Measurements from ENCODE around the gene STAT6. TPM values are rescaled to one million over a fixed set of nuclear protein-coding genes. Genes with fewer than 3 reads are reported as not detected.

Gene STAT6
- total and polyA plus RNA-seq, 2 donors (not counting 3 experiments of a cell fraction or from before 2014, with no cell fraction given) = 136 to 147 TPM

- Histone ChIP-seq H3K27me3 (ENCODE audit: control insufficient read depth in 2 of 2, insufficient read depth in 2 of 2, low read length in 2 of 2) (no peaks in the 10 kb centered on the region), H2AFZ (ENCODE audit: low read depth, low read length) (no peak overlapping the region), H3K9me1 (replicated peaks; ENCODE audit: control insufficient read depth, extremely low read depth, insufficient read depth, low read length) (no peaks in the 10 kb centered on the region), H4K20me1 (replicated peaks; ENCODE audit: control insufficient read depth, extremely low read depth, insufficient read depth, low read length) (no peaks in the 10 kb centered on the region), H3K9ac (replicated peaks; ENCODE audit: extremely low read depth, insufficient read depth, low read length) (no peak overlapping the region), H3K79me2 (ENCODE audit: control insufficient read depth, insufficient read depth, low read length) (no peaks in the 10 kb centered on the region), H3K27ac (ENCODE audit: insufficient read depth, low read depth, low read length) (no peak overlapping the region), H3K4me2 (ENCODE audit: insufficient read depth, low read length) (no peak overlapping the region), H3K36me3 (ENCODE audit: control insufficient read depth in 2 of 2, extremely low read depth in 1 of 2, insufficient read depth in 2 of 2, low read length in 2 of 2) (peaks cover 4 to 38% of the 10 kb centered on the region in 2 experiments), H3K4me1 (ENCODE audit: control insufficient read depth, extremely low read depth, insufficient read depth, low read length) (peaks cover 4% of the 10 kb centered on the region), H3K9me3 (replicated peaks; ENCODE audit: control insufficient read depth, insufficient read depth, low read length) (no peaks in the 10 kb centered on the region), H3K4me3 (replicated peaks in 1 of 3; ENCODE audit: insufficient read depth in 1 of 3, low read depth in 1 of 3, low read length in 3 of 3) (no peak overlapping the region)
- TF ChIP-seq POLR2A (IDR thresholded peaks at IDR 0.05; ENCODE audit: low read depth, low read length) (no peak), POLR2AphosphoS5 (IDR thresholded peaks at IDR 0.05; ENCODE audit: insufficient read depth, low read depth, low read length) (no peak), GATA2 (IDR thresholded peaks at IDR 0.05; ENCODE audit: insufficient read depth, insufficient read length, low read depth, low read length) (no peak), EZH2 (IDR thresholded peaks at IDR 0.05; ENCODE audit: borderline replicate concordance, low read depth, low read length, severe bottlenecking) (no peak), JUN (IDR thresholded peaks at IDR 0.05; ENCODE audit: borderline replicate concordance, insufficient read depth, insufficient read length, low read depth) (no peak), MYC (IDR thresholded peaks at IDR 0.05; ENCODE audit: low read depth, low read length) (no peak), FOS (IDR thresholded peaks at IDR 0.05; ENCODE audit: borderline replicate concordance, insufficient read depth, low read length) (no peak), MAX (IDR thresholded peaks at IDR 0.05; ENCODE audit: insufficient read depth, insufficient read length) (no peak)
- TF ChIP-seq, protein P1, sequence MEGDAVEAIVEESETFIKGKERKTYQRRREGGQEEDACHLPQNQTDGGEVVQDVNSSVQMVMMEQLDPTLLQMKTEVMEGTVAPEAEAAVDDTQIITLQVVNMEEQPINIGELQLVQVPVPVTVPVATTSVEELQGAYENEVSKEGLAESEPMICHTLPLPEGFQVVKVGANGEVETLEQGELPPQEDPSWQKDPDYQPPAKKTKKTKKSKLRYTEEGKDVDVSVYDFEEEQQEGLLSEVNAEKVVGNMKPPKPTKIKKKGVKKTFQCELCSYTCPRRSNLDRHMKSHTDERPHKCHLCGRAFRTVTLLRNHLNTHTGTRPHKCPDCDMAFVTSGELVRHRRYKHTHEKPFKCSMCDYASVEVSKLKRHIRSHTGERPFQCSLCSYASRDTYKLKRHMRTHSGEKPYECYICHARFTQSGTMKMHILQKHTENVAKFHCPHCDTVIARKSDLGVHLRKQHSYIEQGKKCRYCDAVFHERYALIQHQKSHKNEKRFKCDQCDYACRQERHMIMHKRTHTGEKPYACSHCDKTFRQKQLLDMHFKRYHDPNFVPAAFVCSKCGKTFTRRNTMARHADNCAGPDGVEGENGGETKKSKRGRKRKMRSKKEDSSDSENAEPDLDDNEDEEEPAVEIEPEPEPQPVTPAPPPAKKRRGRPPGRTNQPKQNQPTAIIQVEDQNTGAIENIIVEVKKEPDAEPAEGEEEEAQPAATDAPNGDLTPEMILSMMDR (IDR thresholded peaks at IDR 0.05; ENCODE audit: extremely low read depth in 1 of 2, insufficient read depth in 1 of 2, low read depth in 1 of 2, low read length in 2 of 2) = no peak
- dilution Hi-C loops (cut with MboI; ENCODE audit: extremely low pct_ligation_motif_present, low sequenced_read_pairs) = no loop called here
- no TSS peak for BruUV-seq (replicated peaks)
- no peak for DNase-seq (ENCODE audit: low read depth, low spot score)
- POLR2A ChIA-PET = interaction anchor here (0.7 kb wide), 1 partner anchor 630 kb away, joined by 3 read pairs; no protein-coding TSS in a partner anchor
- CTCF ChIA-PET = interaction anchor here (0.6 to 1.8 kb wide), 5 partner anchors 10 to 111 kb away, joined by 3 to 4 read pairs (median 4); no protein-coding TSS in a partner anchor
- FAIRE-seq = no peak
- intact Hi-C loops (cut with micrococcal nuclease) = no loop called here
Measured at GRCh38 chr12:57101892-57102695, 9.1 kb downstream of the STAT6 start.

Measured in endothelial cell of umbilical vein (primary cell).